ENCODE results near the gene RBFA.

RBFA gene

DNA sequence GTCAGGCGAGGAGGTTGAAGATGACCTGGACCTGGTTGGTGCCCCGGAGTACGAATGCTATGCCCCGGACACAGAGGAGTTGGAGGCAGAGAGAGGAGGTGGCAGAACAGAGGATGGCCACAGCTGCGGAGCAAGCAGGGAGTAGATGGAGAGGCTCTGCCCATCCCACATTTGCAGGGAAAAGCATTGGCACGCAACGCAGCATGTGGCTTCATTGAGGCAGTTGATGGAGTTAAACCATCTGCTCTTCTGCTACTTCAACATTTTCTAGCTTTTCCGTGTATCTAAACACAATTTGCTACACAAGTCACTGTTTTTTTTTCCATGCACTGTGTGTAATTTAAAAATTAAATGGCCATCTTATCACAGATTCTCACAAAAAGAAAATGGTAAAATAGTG, 11.8 kb downstream of the RBFA start (continued):
- TF ChIP-seq ZNF654 (tag by site-specific recombination; IDR thresholded peaks at IDR 0.05; ENCODE audit: low read depth) = no peak
- no peak for TF ChIP-seq ZNF341 (tag by site-specific recombination; IDR thresholded peaks at IDR 0.05; ENCODE audit: low read depth)
- no peak for TF ChIP-seq ZNF514 (tag by site-specific recombination; IDR thresholded peaks at IDR 0.05)
- no peak for TF ChIP-seq BCL11A (tag by site-specific recombination; IDR thresholded peaks at IDR 0.05; ENCODE audit: low read depth)
- no peak for TF ChIP-seq ZNF48 (tag by site-specific recombination; IDR thresholded peaks at IDR 0.05)

GRCh38 chr18:80046431-80046830, 12.2 kb downstream of the RBFA start:
- H3K4me3 ChIP-seq (ENCODE audit: low read depth, low read length) = no peak overlapping the region
- no peaks in the 10 kb centered on the region for H3K4me1 ChIP-seq (ENCODE audit: control insufficient read depth, insufficient read depth, low read length)
- POLR2A ChIA-PET = no interaction called here
- TF ChIP-seq HOXC10 (CRISPR knock-in tag; IDR thresholded peaks at IDR 0.05) = no peak
- TF ChIP-seq ZNF670 (tag by site-specific recombination; IDR thresholded peaks at IDR 0.05; ENCODE audit: low read depth) = no peak
- TF ChIP-seq ZNF221 (tag by site-specific recombination; IDR thresholded peaks at IDR 0.05; ENCODE audit: borderline replicate concordance) = no peak
- no peak for TF ChIP-seq ZSCAN23 (tag by site-specific recombination; IDR thresholded peaks at IDR 0.05)
- TF ChIP-seq ZNF16 (tag by site-specific recombination; IDR thresholded peaks at IDR 0.05; ENCODE audit: low read depth) = no peak
- no peak for TF ChIP-seq ZNF23 (tag by site-specific recombination; IDR thresholded peaks at IDR 0.05; ENCODE audit: borderline replicate concordance)
- TF ChIP-seq YY2 (tag by site-specific recombination; IDR thresholded peaks at IDR 0.05) = no peak
- no peak for TF ChIP-seq ZNF274 (IDR thresholded peaks at IDR 0.05; ENCODE audit: low read length)
- no peak for TF ChIP-seq ZNF274 (tag by site-specific recombination; IDR thresholded peaks at IDR 0.05; ENCODE audit: borderline replicate concordance)
- TF ChIP-seq ZXDB (tag by site-specific recombination; IDR thresholded peaks at IDR 0.05) = no peak
- CTCF ChIA-PET = interaction anchor here (0.7 kb wide), 1 partner anchor 101 kb away, joined by 3 read pairs; no protein-coding TSS in a partner anchor
- H3K9me3 ChIP-seq (ENCODE audit: control insufficient read depth, insufficient read depth, low read depth, low read length) = no peaks in the 10 kb centered on the region; the same call in 1 of the 2 replicates
- H3K36me3 ChIP-seq (ENCODE audit: control insufficient read depth in 2 of 2, insufficient read depth in 1 of 2, low read length in 2 of 2) = peaks cover 9 to 62% of the 10 kb centered on the region in 2 experiments; a peak in 2 of 3 replicates
- H3K27ac ChIP-seq (ENCODE audit: extremely low read depth, low read depth, low read length) = no peak overlapping the region

DNA sequence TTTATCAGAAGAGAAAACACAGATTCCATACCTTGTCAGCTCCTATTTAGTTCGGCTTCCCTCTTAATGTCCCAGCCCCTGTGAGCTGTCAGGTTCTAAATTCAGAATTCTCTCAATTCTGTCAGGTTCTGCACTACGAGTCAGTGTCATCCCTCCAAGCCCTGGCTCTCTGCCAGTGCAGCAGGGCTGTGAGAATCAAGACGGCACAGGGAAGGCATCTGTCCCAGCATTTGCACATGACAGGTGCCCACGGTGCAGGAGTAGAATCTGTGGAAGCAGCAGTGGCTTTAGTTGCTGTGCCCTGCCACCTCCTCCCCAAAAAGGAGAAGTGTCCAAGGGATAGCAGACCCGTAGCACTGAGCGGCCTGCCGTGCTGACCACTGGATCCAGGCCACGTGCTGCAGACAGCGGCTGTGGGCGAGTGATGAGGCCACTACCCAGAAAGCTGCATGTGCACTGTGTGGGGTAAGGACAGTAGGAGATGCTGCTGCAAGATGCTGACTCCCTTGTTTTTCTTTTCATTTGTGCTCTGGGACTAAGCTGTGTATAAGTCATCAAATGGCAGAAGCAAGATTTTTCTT, 12.8 kb downstream of the RBFA start:
- ChIA-PET CTCF (no interaction called here), POLR2A (no interaction called here)
- peaks cover 8 to 62% of the 10 kb centered on the region in 2 experiments; a peak in 2 of 3 replicates for H3K36me3 ChIP-seq (ENCODE audit: control insufficient read depth in 2 of 2, insufficient read depth in 1 of 2, low read length in 2 of 2)

More for the DNA sequence above, 12.8 kb downstream of the RBFA start:
- H3K4me1 ChIP-seq (ENCODE audit: control insufficient read depth, insufficient read depth, low read length) = no peaks in the 10 kb centered on the region
- TF ChIP-seq ZNF280C (tag by site-specific recombination; IDR thresholded peaks at IDR 0.05) (no peak), ZNF521 (tag by site-specific recombination; IDR thresholded peaks at IDR 0.05) (no peak), ZNF768 (tag by site-specific recombination; IDR thresholded peaks at IDR 0.05) (no peak), ZBTB8A (tag by site-specific recombination; IDR thresholded peaks at IDR 0.05) (no peak), ZBTB21 (tag by site-specific recombination; IDR thresholded peaks at IDR 0.05) (no peak)
- no peaks in the 10 kb centered on the region; the same call in 1 of the 2 replicates for H3K9me3 ChIP-seq (ENCODE audit: control insufficient read depth, insufficient read depth, low read depth, low read length)
- H3K27ac ChIP-seq (ENCODE audit: extremely low read depth, low read depth, low read length) = no peak overlapping the region
- H3K4me3 ChIP-seq (ENCODE audit: low read depth, low read length) = no peak overlapping the region
